Right kidney (tissue), 9 donors: ENCODE data around the gene HEXA.
"Not testable (repeated sequence)": the region's sequence is repeated elsewhere in the genome, so short reads cannot be mapped to it uniquely, and the experiment has no call there.

Experiments
- DNase-seq: peaks from one replicate; pipeline ENCODE4 v3.0.0-alpha.2; 2016
- long read RNA-seq, 8 donors: transcript quantifications; one replicate each; lab custom pipeline, GENCODE V29; 2026

The HEXA gene
- long read RNA-seq, donor 1, full-length matches to known transcripts: 52 of 57 reads
- long read RNA-seq, donor 1, partial matches to known transcripts: 5 of 57 reads
- long read RNA-seq, donor 1, other reads (novel, unspliced or antisense): 0 of 57 reads
- long read RNA-seq, donor 2, full-length matches to known transcripts: 21 of 21 reads
- long read RNA-seq, donor 2, partial matches to known transcripts: 0 of 21 reads
- long read RNA-seq, donor 2, other reads (novel, unspliced or antisense): 0 of 21 reads
- long read RNA-seq, donor 3, full-length matches to known transcripts: 9 of 9 reads
- long read RNA-seq, donor 3, partial matches to known transcripts: 0 of 9 reads
- long read RNA-seq, donor 3, other reads (novel, unspliced or antisense): 0 of 9 reads
- long read RNA-seq, donor 4, full-length matches to known transcripts: 23 of 28 reads
- long read RNA-seq, donor 4, partial matches to known transcripts: 5 of 28 reads
- long read RNA-seq, donor 4, other reads (novel, unspliced or antisense): 0 of 28 reads
- long read RNA-seq, donor 5, full-length matches to known transcripts: 21 of 21 reads
- long read RNA-seq, donor 5, partial matches to known transcripts: 0 of 21 reads
- long read RNA-seq, donor 5, other reads (novel, unspliced or antisense): 0 of 21 reads
- long read RNA-seq, donor 6, full-length matches to known transcripts: 17 of 23 reads
- long read RNA-seq, donor 6, partial matches to known transcripts: 6 of 23 reads
- long read RNA-seq, donor 6, other reads (novel, unspliced or antisense): 0 of 23 reads
- long read RNA-seq, donor 7: 0 reads
- long read RNA-seq, donor 8, full-length matches to known transcripts: 30 of 44 reads
- long read RNA-seq, donor 8, partial matches to known transcripts: 14 of 44 reads
- long read RNA-seq, donor 8, other reads (novel, unspliced or antisense): 0 of 44 reads

DNA sequence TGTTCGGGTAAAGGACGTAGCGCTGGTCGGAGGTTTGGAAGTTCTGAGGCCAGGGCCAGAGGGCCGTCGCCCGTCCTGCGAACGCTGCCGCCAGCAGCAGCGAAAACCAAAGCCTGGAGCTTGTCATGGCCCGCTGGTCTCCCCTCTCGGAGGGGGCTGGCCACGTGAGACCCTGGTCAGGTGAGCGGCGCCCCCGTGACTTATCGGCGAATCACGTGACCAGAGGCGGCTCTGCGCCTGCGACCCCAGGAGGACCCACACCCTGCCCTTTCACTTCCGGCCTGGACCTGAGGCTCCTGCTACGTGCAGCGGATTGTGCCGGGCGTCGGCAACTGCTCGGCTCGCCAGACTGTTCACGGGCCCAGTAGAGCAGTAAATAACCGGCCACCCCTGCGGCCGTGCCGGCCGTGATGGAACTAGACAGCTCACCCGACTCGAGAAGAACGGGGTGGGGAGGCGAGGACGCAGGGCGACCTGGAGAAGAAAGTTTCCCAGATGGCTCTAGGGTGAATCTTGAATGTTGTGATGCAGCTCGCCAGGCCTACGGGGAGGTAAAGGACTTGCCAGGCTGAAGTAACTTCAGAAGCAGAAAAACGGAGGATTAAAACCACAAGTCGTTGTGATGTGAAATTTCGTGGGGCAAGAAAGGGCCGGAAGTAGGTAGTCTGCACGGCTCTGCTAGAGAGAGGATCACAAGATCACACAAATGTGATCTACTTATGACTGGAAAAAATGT is at the start of gene HEXA:
Gene HEXA (minus strand): TSS at position 169 of the 736 bp plus-strand sequence. CDS start 42 bp downstream, at position 127.
- DNase-seq: peak; percentile 97

DNA sequence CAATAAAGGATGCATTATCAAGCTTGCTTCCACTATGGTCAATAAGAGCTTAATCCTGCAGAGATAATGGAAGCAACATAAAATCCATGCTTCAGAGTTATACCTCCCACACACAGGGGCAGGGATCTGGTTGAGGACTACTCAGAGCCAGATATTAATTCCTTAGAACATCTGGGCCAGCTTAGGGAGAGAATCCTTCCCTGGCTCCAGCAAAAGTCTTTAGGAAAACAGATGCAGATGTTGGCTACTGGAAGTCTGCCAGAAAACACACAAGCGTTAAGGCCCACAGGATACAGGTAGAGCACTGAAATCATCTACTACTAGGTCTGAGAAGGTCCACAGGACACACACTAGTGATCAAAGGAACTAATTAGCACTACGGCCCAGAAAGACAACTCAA is 47.4 kb upstream of the HEXA start:
- no peak for DNase-seq

DNA sequence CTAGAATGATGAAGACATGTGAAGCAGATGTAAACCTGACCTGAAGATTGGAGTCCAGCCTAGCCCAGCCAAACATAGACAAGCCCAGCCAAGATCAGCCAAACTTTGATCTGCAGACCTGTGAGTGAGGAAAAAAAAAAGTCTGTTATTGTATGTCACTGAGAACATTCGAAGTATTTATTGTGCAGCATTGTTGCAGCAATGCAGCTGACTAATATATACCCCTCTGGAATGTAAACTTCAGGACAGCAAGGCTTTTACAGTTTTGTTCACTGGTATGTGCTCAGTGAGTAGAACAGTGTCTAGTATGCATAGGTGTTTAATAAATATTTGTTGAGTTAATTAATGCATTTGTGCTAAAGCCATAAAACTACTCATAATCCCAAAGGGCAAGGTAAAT is 45.7 kb upstream of the HEXA start:
- no peak for DNase-seq

- no peak for DNase-seq
Measured at GRCh38 chr15:72420576-72420975, 44.8 kb upstream of the HEXA start.

DNA sequence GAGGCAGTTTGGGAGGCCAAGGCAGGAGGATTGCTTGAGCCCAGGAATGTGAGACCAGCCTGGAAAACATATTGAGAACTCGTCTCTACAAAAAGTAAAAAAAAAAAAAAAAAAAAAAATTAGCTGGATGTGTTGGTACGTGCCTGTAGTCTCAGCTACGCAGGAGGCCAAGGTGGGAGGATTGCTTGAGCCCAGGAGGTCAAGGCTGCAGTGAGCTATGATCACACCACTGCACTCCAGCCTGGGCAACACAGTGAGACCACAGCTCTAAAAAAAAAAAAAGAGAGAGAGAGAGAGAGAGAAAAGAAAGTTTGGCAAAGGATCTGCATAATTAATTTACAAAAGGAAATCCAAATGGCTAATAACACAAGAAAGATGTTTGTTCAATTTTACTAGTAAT is 44.0 kb upstream of the HEXA start:
- not testable (repeated sequence) for DNase-seq

DNA sequence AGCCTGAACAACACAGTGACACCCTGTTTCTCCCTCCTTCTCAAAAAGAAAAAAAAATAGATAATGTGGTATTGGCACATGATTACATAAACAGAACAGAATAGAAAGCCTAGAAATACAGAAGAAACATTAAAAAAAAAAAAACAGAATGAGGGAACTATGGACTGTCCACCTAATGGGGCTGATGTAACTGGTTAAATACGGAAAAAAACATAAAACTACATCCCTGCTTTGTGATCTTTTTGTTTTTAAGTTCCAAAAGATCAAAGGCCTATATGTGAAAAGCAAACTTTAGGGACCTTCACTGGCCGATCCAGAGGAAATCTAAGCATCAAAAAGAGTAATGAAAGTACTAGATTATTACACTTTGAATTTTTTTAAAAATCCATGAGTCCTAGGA is 39.5 kb upstream of the HEXA start:
- DNase-seq: no peak

- not testable (repeated sequence) for DNase-seq
Measured at GRCh38 chr15:72413337-72413736, 37.5 kb upstream of the HEXA start.

- no peak for DNase-seq
Measured at GRCh38 chr15:72411544-72411943, 35.7 kb upstream of the HEXA start.

DNA sequence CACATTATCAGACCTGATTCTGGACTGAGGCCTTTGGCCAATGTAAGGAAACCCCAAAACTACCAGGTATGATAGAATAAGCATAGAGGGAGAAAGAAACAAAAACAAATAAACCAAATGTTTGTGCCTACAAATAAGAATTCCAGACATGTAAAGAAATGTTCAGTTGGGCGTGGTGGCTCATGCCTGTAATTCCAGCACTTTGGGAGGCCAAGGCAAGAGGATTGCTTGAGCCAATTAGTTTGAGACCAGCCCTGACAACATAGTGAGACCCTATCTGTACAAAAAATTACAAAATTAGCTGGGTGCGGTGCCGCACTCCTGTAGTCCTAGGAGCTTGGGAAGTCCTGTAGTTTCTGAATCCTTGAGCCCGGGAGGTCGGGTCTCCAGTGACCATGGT is 35.3 kb upstream of the HEXA start:
- no peak for DNase-seq

DNA sequence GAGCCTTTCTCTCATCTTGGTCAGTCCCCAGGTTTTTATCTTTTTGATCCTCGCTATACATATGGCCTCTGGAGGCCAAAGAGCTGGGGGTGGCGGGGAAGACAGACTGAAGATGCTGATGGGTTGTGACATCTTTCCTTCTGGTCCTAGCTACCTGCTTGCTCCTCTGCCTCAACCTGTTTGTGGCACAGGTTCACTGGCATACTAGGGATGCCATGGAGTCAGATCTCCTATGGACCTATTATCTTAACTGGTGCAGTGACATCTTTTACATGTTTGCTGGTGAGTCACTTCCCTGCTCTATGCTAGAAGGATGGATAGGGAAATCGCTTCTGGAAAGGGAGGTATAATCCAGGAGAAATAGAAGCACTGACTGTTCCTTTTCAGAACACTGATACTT is 31.1 kb upstream of the HEXA start:
- no peak for DNase-seq

GRCh38 chr15:72404841-72405240 is 29.0 kb upstream of the HEXA start:
- no peak for DNase-seq

DNA sequence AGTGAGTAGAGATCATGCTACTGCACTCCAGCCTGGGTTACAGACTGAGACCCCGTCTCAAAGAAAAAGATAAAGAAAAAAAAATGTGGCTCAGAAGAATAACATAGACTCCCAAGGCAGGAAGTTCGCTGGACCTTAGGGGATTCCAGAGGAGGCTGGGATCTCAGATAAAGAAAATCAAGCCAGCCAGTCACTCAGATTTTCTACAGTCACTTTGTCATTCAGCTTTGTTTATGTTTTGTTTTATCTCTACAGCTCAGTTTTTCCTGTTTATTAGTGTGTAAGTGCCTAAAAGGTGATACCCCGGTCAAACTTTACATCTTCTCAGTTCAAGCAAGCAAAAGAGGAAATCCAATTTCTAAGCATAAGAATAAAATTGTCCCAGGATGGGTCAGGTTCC is 28.5 kb upstream of the HEXA start:
- DNase-seq: no peak

DNA sequence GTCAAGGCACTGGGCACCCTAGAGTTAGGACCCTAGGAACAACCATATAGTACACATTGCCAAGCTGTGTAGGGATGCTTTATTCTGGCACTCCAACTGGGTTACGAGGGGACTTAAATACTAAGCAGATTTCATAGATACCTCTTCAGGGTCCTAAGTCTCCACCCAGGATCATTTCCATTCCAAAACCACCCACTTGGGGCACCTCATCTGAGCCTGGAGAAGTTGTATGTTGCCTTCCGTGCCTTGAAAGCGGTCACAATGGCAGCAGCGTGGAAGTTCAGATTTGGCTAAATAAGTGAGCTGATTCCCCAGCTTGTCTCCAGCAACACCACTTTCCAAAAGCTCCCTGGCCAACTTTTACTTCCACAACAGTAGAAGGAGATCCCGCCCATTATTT is 26.9 kb upstream of the HEXA start:
- DNase-seq: no peak

DNA sequence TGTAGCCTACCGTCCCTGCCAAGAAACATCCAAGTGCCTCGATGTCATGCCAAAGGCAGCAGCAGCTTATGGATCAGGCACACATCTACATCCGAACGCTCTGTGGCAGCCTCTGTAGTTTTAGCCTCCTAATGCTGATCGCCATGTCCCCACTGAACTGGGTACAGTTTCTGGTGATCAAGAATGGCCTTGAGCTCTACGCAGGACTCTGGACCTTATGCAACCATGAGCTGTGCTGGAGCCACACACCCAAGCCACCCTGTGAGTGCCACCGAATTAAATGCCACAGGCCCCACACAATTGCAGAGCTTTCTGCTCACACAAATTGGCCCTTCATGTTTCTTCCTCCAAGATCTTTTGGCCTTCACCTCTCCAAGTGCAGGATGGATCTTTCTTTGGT is 22.8 kb upstream of the HEXA start:
- DNase-seq: no peak

DNA sequence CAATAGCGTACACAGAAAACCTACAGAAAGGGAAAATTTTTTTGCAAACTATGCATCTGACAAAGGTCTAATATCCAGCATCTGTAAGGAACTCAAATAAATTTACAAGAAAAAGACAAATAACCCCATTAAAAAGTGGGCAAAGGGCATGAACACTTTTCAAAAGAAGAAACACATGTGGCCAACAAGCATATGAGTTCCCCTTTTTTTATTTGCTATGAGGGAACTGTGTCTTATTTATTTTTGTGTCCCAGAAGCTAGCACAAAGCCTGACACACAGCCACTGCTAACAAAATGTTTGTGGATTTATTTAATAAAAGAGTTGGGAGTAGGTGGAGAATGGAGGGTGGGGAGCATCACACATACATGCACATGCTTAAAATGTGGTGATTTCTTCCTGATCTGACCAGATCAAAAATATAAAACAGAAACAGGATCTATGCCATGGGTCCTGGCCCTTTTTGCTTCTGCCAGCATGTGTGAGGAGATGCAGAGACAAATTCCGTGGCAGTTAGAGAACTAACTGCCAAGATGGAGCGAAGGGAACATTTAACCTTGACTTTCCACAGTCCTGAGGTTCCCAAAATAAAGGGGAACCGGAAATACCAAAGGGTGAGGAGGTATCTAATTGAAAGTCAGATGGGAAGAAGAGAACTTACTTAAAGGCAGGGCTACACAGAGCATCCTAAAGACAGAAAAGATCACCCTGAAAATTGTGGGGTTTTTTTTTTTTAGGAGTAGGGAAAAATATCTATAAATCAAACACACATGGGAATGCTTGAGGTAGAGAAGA is 22.2 kb upstream of the HEXA start, which contains the start of gene TMEM202:
Gene TMEM202 (plus strand): TSS at position 510 of the 793 bp plus-strand sequence. CDS start 22 bp downstream, at position 532.
- DNase-seq: no peak

DNA sequence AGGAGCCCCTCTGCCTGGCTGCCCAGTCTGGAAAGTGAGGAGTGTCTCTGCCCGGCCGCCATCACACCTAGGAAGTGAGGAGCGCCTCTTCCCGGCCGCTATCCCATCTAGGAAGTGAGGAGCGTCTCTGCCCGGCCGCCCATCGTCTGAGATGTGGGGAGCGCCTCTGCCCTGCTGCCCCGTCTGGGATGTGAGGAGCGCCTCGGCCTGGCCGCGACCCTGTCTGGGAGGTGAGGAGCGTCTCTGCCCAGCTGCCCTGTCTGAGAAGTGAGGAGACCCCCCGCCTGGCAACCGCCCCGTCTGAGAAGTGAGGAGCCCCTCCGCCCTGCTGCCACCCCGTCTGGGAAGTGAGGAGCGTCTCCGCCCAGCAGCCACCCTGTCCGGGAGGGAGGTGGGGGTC is 20.5 kb upstream of the HEXA start:
- not testable (repeated sequence) for DNase-seq

- no peak for DNase-seq
Measured at GRCh38 chr15:72389231-72389630, 13.4 kb upstream of the HEXA start.

- no peak for DNase-seq
Measured at GRCh38 chr15:72387741-72388140, 11.9 kb upstream of the HEXA start.

DNA sequence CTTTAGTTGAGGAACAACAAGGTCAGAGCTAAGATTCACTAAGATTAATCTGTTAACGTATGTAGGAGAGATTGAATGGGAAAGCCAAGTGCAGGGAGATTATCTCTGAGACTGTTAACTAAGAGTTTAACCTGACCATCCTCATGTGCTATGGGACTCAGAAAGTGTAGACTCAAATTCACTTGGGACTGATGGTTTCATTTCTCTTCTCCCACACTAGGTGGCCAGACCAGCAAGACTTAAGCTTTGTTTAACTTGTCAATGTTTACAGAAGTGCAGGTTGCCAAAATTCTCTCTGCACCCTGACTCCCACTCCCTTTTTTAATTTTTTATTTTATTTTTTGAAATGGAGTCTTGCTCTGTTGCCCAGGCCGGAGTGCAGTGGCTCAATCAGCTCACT is 6.3 kb upstream of the HEXA start:
- no peak for DNase-seq

GRCh38 chr15:72380743-72381142 is 4.9 kb upstream of the HEXA start:
- no peak for DNase-seq

DNA sequence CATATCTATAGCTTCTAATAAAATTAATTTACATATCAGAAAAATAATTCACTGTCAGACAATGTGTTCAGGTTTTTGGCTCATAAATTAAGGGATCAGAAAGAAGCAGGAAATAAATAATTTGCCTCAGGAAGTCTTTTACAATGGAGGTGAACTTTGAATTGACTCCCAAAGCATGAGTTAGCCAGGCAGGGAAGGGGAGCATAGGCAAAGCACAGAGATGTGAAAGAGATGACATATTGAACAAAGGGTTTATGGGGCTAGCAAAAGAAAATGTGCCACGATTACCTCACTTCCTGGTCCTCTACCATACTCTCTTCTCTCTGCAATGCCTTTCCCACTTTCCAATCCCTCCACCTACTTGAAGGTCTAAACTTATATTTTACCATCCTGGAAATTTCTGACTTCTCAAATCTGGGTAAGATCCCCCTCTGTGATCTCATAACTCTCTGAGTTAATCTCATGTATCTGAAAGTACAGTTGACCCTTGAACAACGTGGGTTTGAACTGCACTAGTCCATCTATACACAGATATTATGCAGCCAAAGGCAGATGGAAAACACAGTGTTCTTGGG is 4.1 kb upstream of the HEXA start:
- DNase-seq: no peak
